ENCODE results near the gene PRR15L. TPM values are rescaled to one million over a fixed set of nuclear protein-coding genes. Genes with fewer than 3 reads are reported as not detected.
"Not testable (repeated sequence)": the region's sequence is repeated elsewhere in the genome, so short reads cannot be mapped to it uniquely, and the experiment has no call there.

The PRR15L gene
- total RNA-seq, 1 donor from 2014 or later, result 109 TPM

DNA sequence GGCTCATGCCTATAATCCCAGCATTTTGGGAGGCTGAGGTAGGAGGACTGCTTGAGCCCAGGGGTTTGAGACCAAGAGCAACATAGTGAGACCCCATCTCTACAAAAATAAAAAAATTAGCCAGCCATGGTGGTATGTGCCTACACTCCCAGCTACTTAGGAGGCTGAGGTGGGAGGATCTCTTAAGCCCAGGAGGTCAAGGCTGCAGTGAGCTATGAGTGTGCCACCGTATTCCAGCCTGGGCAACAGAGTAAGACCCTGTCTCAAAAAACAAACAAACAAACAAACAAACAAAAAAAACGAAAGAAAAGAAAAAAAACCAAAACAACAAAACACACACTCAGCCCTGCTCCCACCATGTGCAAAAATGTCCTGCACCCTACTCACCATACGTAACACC is 22.2 kb downstream of the PRR15L start:
- DNase-seq (ENCODE audit: low spot score), result not testable (repeated sequence)

DNA sequence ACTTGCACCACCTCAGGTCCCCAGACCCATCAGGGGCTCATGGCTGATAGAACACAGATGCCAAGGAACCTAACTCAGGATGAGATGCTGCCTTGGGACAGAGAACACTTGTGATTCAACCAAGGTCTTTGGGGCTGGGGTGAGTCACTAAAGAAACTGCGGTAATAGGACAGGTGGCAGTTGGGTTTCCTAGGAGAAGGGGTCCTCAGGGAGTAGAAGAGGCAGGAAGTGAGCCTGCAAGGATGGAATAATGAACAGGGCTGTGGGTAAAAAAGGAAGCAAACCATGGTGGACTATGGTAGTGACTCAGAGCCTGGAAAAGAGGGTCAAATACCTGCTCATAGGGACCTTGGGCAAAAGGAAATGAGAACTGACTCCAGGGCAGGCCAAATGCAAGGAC is 22.8 kb downstream of the PRR15L start:
- no peak for DNase-seq (ENCODE audit: low spot score)

DNA sequence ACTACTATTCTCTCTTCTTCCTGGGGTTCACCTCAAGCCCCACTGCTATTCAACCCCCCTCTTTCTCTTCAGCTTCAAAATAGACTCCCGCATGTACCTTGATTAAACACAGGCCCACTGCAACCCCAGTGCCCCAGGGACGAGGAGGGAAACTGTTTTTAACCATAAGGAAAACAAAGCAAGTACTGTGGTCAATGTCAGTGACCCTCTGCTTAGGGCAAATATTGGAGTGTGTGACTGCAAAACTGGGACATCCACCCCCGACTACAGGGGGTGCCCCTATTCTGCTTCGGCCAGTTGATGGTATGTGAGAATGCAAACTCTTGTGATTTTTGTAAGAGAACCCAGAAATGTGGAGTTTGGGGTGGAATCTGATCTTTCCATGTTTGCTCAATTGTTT is 25.8 kb downstream of the PRR15L start:
- no peak for DNase-seq (ENCODE audit: low spot score)

GRCh38 chr17:47929218-47930000 is 28.3 kb downstream of the PRR15L start:
- DNase-seq (ENCODE audit: low spot score), result no peak

GRCh38 chr17:47928415-47928814 is 29.3 kb downstream of the PRR15L start:
- no peak for DNase-seq (ENCODE audit: low spot score)

GRCh38 chr17:47927821-47928400 is 29.8 kb downstream of the PRR15L start:
- DNase-seq (ENCODE audit: low spot score), result no peak

DNA sequence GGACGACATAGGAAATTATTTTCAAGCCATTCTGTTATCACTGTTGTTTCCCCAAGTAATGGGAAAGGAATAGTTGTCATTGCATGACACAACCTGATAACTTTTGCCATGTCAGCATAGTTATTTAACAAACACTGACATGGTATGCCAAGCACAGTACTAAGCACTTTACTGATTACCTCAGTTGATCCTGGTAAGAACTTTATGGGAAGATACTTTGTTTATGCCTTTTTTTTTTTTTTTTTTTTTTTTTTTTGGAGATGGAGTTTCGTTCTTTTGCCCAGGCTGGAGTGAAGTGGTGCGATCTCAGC is 32.0 kb downstream of the PRR15L start:
- DNase-seq (ENCODE audit: low spot score), result no peak

DNA sequence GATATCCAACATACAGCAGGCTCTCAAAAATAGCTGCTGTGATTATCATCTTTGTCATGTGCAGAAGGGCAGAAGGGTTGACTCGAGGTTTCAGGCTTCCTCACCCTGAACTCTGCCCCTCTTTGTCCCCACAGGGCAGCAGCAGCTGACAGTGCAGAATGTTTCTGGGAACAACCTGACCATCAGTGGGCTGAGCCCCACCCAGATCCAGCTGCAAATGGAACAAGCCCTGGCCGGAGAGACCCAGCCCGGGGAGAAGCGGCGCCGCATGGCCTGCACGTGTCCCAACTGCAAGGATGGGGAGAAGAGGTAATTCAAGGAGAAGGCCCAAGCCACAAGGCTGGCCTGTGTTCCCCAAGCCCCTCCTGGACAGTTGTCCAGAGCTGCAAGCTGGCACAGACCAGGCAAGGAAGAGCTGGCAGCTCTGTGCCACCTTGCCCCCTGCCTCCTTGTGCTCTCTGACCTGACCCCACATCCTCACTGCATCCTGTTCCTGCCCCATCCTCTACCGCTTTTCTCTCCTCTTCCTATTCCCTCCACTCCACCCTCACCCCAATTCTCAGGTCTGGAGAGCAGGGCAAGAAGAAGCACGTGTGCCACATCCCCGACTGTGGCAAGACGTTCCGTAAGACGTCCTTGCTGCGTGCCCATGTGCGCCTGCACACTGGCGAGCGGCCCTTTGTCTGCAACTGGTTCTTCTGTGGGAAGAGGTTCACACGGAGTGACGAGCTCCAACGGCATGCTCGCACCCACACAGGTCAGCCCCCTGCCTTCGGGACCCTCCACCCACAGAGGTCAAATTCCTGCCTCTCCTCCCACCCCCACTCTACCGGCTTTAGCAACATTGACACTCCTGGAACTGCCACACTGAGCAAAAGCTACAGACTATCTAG is 32.7 kb downstream of the PRR15L start:
- no peak for DNase-seq (ENCODE audit: low spot score)

DNA sequence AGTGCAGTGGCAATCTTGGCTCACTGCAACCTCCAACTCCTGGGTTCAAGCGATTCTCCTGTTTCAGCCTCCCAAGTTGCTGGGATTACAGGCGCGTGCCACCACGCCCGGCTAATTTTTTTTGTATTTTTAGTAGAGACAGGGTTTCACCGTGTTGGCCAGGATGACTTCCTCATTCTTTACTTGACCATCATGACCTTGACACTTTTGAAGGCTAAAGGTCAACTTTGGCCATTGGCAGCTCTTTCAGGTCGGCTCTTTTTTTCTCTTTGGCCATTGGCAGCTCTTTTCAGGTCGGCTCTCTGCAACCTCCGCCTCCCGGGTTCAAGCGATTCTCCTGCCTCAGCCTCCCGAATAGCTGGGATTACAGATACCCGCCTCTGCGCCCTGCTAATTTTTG is 37.8 kb downstream of the PRR15L start:
- not testable (repeated sequence) for DNase-seq (ENCODE audit: low spot score)

DNA sequence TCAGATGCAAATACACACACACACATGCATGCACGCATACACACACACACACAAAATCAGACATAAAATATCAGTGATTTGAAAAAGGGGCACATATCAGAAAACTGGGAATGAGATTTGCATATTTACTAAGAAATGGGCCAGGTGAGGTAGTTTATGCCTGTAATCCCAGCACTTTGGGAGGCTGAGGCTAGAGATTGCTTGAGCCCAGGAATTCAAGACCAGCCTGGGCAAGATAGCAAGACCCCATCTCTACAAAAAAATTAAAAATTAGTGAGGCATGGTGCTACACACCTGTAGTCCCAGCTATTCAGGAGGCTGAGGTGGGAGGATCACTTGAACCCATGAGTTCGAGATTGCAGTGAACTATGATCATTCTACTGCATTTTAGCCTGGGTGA is 38.7 kb downstream of the PRR15L start:
- DNase-seq (ENCODE audit: low spot score), result no peak

DNA sequence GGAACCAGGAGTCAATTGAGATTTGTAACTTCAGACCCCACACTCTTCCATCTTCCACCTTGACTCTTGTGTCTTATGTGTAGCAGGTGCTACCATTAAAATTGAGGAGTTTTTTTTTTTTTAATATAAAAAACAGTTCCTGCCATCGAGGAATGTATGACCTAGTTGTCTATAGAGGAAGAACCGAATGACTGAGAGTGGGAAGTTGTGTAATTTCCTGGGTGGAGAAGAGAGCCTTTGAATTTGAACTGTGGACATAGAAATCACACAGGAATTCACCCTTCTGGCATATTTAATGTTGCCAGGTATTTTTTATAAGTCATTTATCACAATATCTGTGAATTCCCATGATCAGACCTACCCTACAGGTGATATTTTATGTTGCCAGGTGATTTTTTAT is 39.7 kb downstream of the PRR15L start:
- DNase-seq (ENCODE audit: low spot score), result no peak

DNA sequence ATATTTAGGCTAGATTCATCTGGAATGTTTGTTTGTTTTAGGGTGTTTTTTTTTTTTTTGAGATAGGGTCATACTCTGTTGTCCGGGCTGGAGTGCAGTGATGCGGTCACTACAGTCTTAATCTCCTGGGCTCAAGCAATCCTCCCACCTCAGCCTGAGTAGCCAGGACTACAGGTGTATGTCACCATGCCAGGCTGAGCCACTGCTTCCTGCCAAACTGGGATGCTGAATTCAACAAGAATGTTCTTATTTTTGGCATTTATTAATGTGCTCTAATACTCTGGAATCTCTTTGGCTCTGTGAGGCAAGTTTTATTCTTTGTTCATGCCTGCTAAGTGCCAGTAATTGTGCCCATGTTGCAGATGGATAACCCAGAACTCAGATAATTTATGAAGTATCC is 40.1 kb downstream of the PRR15L start:
- no peak for DNase-seq (ENCODE audit: low spot score)

- DNase-seq (ENCODE audit: low spot score), result no peak
Observed at GRCh38 chr17:47916489-47917208, 41.0 kb downstream of the PRR15L start.

GRCh38 chr17:47915776-47916398 is 41.8 kb downstream of the PRR15L start:
- DNase-seq (ENCODE audit: low spot score), result no peak

DNA sequence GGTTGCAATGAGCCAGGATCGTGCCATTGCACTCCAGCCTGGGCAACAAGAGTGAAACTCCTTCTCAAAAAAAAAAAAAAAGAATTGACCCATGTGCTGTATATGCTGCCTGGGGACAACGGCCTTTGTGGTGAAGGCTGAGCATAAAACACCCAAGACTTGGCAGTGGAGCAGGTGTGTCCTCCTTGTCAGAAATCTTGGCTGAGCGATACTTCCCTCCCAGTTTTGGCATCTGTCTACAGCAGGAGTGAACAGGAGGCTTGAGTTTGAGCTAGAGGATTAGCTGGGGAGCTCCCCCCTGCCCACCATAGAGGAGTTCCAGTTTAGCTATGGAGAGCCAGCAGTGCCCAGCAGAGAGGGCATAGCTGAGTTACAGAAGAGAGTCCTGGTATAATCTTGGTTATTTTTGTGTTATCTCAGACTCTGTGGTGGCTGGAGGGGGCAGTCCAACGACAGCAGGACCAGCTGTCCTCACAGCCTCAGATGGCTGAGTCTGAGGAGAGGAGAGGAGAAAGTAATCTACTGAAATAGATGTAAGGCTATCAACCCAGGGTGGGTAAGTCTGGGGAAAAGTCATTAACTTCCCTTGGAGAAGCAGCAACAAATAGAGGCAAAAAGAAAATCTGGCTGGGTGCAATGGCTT is 43.3 kb downstream of the PRR15L start:
- DNase-seq (ENCODE audit: low spot score), result no peak

DNA sequence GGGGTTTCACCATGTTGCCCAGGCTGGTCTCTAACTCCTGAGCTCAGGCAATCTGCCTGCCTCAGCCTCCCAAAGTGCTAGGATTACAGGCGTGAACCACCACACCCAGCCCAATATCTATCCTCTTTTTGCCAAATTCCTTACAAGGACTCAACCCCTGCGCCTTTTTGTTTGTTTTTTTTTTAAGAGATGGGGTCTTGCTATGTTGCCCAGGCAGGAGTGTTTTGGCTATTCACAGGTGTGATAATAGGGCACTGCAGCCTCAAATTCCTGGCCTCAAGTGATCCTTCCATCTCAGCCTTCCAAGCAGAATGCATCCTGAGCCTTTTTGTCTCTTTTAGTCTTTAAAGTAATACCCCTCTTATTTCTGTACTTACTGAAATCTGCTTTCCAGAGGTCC is 44.6 kb downstream of the PRR15L start:
- DNase-seq (ENCODE audit: low spot score), result no peak

DNA sequence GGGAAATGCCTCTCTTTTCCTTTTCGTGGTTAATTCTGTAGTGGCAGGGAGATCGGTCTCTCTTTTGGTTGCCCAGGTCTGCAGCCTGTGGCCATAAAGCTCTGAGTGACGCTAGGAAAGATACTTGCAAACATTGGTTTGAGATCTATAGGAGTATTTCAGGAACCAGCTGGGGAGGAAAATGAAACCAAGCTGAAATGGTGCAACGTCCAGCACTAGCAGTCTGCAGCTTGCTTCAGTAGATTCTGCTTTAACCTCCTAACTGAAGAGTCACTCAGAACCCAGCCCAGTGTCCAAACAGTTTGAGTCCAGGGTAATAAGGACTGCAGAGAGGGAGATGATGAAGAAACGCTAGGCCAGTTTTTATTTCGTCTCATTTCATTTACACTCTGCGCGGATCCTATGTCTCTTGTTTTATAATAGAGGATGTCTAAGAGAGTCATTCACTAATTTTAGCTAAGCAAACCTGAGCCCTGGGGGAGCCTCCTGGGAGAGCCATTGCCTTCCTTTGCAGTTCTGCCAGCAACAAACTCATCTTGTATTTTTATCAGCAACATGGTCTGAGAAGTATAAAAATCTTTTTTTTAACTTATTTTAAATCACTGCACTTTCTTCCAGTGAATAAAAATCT is 49.6 kb downstream of the PRR15L start:
- DNase-seq (ENCODE audit: low spot score), result no peak

DNA sequence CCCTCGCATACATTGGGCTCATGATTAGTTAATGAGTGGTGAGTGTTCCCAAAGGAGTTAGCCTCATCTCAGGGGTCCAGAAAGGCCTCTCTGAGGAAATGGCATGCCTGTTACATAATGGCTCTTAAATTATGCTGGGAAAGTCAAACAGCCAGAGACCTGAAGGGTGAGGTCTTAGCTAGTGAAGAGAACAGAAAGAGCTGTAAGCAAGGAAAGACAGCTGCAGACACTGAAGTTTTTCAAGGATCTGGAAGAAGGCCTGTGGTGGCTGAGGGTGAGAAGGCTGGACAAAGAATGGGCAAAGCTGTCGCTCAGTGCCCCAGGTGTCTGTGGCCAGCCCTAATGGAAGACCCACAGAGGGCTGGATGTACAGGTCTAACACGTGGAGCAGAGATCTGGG is 51.2 kb downstream of the PRR15L start:
- DNase-seq (ENCODE audit: low spot score), result no peak

DNA sequence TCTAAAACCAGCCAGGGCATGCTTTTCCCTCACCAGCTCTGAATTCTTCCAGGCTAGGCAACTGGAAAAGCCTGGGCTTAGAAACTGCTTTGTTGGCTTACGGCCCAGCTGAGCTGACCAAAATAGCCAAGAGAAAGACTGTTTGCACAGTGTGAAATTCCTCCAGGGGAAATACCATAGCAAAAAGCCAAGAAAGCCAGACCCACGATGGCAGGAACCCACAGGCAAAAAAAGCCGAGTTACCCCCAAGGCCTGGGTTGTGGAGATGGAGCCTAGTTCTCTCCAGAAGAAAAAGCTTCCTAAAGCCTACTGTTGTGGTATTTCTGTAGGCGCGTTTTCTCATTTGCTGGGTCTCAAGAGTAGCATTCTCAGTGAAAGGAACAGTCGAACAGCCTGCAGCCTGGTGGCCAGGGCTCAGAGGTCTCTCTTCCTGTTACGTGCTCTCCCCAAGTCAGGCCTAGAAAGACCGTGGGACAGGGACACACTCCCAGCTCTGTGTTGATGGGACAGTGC is 52.4 kb downstream of the PRR15L start:
- peak; percentile 66 for DNase-seq (ENCODE audit: low spot score)

DNA sequence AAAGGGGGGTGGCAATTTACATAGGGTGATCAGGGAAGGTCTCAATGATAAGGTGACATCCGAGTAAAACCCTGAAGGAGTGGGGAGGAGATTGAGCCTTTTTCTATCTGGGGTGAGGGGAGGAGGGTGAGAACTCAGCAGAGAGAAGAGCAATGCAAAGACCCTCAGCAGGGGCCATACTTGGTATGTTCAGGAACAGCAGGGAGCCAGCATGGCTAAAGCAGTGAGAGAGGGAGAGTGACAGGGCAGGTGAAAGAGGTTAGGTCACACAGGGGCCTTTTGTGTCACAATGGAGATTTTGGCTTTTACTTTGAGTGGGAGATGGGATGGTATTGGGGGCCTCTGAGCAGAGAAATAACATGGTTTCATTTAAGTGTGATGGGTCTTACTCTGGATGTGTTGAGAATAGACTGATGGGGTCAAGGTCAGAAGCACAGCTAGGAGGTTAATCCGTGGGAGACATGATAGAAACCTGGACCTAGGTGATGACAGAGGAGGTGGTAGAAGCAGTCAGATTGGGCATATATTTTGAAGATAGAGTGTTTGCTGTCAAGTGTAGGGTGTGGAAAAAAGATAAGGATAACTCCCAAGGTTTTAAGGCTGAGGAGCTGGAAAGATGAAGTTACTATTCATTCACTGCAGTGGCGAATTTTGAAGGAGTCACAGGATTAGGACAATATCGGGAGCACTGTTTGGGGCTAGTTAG is 55.5 kb downstream of the PRR15L start:
- DNase-seq (ENCODE audit: low spot score), result no peak

All from mucosa of gallbladder (tissue), 1 donor.